ENCODE data around the gene MYRF.
A peak's percentile ranks its signal among the peaks of the same experiment; 100 is the strongest.

- no peak for TF ChIP-seq KLF1 (tag by site-specific recombination; IDR thresholded peaks at IDR 0.05)
- 0 out of 2 replicates have a peak, but pooled peaks have one; percentile 9 for TF ChIP-seq CTCF (tag by site-specific recombination; IDR thresholded peaks at IDR 0.05)
Observed at GRCh38 chr11:61776561-61777075, 24.2 kb downstream of the MYRF start.
